Suprapubic skin (tissue), 4 donors: ENCODE measurements around the gene SLC39A9. TPM values are rescaled to one million over a fixed set of nuclear protein-coding genes. Genes with fewer than 3 reads are reported as not detected.

Source experiments
- DNase-seq, 2 donors: peaks; one replicate each; pipeline ENCODE4 v3.0.0-alpha.2; 2019; ENCODE audit warnings: low spot score in 2 of 2
- H3K27ac ChIP-seq: fragments of 200-600 bp; sonication (generic); one replicate; pipeline ENCODE4 v1.5.1; 2019
- H3K27me3 ChIP-seq: fragments of 200-600 bp; sonication (generic); one replicate; pipeline ENCODE4 v1.5.1; 2019
- H3K36me3 ChIP-seq: fragments of 200-600 bp; sonication (generic); one replicate; pipeline ENCODE4 v1.5.1; 2019
- H3K4me1 ChIP-seq: fragments of 200-600 bp; sonication (generic); one replicate; pipeline ENCODE4 v1.5.1; 2019
- H3K4me3 ChIP-seq: fragments of 200-600 bp; sonication (generic); one replicate; pipeline ENCODE4 v1.5.1; 2019; ENCODE audit warnings: mild to moderate bottlenecking
- H3K9me3 ChIP-seq: fragments of 200-600 bp; sonication (generic); one replicate; pipeline ENCODE4 v1.5.1; 2019
- EP300 ChIP-seq: sonication (generic); formaldehyde crosslinking; IDR thresholded peaks from one replicate; pipeline ENCODE4 v1.6.1; 2017; ENCODE audit warnings: antibody characterized with exemption
- POLR2A ChIP-seq, 2 donors: fragments of 450-650 bp; IDR thresholded peaks; one replicate each; pipeline ENCODE4 v1.6.1; 2017; ENCODE audit warnings: antibody characterized with exemption in 2 of 2, mild to moderate bottlenecking in 2 of 2, moderate library complexity in 2 of 2
- POLR2AphosphoS5 ChIP-seq, 3 donors: sonication (generic); formaldehyde crosslinking; IDR thresholded peaks; one replicate each; pipeline ENCODE4 v1.6.1; 2017; ENCODE audit warnings: antibody characterized with exemption in 3 of 3
- WGBS: methylation state at CpG from one replicate; pipeline ENCODE4 v1.1.5; 2018; 5-methylcytosine and 5-hydroxymethylcytosine counted together
- total RNA-seq, 4 donors: library from RNA; depleted of rRNA; stranded (reverse); fragments of >200 nt; gene quantifications; one replicate each; pipeline ENCODE4 v1.1.0, GENCODE V29; 2016
- TF ChIP-seq, protein P1 (sequence below), 2 donors: fragments of 200-600 bp in 1 of 2; fragments of 450-650 bp in 1 of 2; sonication (generic) in 1 of 2; IDR thresholded peaks; one replicate each; pipeline ENCODE4 v1.5.1; 2016 to 2019; ENCODE audit warnings: antibody characterized with exemption in 2 of 2, mild to moderate bottlenecking in 1 of 2, moderate library complexity in 1 of 2

SLC39A9 gene
- total RNA-seq, 4 donors from 2014 or later, result 46.5 to 65.6 (median 60.2) TPM

DNA sequence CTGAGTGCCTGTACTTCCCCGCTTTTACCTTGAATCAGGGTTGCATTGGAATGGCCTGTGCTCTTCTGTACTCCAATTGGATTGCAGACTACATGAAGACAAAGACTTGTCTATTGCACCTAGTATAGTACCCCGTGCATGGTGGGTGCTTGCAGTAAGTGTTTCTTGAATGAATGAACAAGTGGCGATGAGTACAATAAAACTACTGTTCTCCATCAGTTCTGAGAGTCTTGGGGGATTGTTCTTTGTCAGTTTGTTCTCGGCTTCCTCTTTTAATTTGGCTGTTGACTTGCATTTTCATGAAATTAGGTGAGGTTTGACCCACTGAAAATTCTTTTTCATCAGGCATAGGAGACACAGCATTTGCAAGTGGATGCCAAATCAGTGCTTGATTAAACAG is 34.5 kb upstream of the SLC39A9 start:
- DNase-seq, result no peak
- no peak overlapping the region for H3K27ac ChIP-seq
- 80% methylated on average over 4 of the region's 4 CpGs for WGBS
- no peaks in the 10 kb centered on the region for H3K27me3 ChIP-seq
- no peak overlapping the region for H3K4me3 ChIP-seq
- TF ChIP-seq POLR2A (IDR thresholded peaks at IDR 0.05), result no peak
- no peaks in the 10 kb centered on the region for H3K36me3 ChIP-seq
- no peaks in the 10 kb centered on the region for H3K9me3 ChIP-seq
- no peaks in the 10 kb centered on the region for H3K4me1 ChIP-seq

DNA sequence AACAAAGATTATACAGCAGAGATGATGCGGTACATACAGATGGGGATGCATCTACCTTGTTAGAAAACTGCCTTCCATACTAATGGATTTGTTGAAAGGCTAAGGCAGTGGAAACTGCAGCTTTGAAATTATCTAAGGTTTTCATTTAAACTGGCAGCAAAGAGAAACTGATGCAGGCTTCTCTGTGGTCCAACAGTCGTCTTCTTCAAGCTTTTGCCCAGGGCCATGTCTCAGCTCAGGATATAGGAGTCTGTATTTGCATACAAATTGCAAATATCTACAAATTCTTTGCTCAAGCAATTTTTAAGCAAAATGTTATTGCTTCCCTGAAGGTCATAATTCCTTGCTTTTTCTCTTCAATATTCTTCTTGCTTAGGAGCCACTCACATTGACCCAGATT is 34.1 kb upstream of the SLC39A9 start:
- H3K4me3 ChIP-seq, result no peak overlapping the region

DNA sequence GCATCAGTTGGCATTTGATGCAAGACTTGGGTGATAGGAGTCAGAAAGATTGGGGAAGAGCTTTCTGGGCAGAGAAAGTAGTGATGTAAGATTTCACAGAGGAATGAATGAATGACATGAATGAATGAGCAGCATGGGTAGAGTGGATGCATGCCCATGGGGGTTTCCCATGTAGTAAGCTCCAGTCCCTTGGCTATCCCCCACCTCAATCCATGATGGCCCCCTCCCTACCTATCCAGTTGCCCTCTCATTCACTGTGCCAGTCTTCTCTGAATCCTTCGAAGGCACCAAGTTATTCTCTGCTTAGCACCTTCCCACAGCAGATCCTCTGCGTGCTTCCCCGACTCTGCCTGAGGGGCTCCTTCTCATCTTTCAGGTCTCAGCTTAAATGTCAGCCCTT is 32.4 kb upstream of the SLC39A9 start:
- Histone ChIP-seq H3K36me3 (no peaks in the 10 kb centered on the region), H3K27me3 (no peaks in the 10 kb centered on the region), H3K27ac (no peak overlapping the region), H3K9me3 (no peaks in the 10 kb centered on the region), H3K4me3 (no peak overlapping the region), H3K4me1 (no peaks in the 10 kb centered on the region)
- TF ChIP-seq POLR2AphosphoS5 (IDR thresholded peaks at IDR 0.05), result no peak
- TF ChIP-seq EP300, result no peak
- no peak for TF ChIP-seq POLR2A (IDR thresholded peaks at IDR 0.05)
- TF ChIP-seq, protein P1, sequence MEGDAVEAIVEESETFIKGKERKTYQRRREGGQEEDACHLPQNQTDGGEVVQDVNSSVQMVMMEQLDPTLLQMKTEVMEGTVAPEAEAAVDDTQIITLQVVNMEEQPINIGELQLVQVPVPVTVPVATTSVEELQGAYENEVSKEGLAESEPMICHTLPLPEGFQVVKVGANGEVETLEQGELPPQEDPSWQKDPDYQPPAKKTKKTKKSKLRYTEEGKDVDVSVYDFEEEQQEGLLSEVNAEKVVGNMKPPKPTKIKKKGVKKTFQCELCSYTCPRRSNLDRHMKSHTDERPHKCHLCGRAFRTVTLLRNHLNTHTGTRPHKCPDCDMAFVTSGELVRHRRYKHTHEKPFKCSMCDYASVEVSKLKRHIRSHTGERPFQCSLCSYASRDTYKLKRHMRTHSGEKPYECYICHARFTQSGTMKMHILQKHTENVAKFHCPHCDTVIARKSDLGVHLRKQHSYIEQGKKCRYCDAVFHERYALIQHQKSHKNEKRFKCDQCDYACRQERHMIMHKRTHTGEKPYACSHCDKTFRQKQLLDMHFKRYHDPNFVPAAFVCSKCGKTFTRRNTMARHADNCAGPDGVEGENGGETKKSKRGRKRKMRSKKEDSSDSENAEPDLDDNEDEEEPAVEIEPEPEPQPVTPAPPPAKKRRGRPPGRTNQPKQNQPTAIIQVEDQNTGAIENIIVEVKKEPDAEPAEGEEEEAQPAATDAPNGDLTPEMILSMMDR (IDR thresholded peaks at IDR 0.05), result no peak
- no peak for DNase-seq
- WGBS, result 45% methylated on average over 3 of the region's 3 CpGs

More for the DNA sequence above, 34.1 kb upstream of the SLC39A9 start:
- Histone ChIP-seq H3K4me1 (no peaks in the 10 kb centered on the region), H3K27ac (no peak overlapping the region), H3K9me3 (no peaks in the 10 kb centered on the region), H3K36me3 (no peaks in the 10 kb centered on the region), H3K27me3 (no peaks in the 10 kb centered on the region)
- 84% methylated on average over 2 of the region's 2 CpGs for WGBS
- no peak for DNase-seq
- TF ChIP-seq EP300 (no peak), POLR2A (IDR thresholded peaks at IDR 0.05) (no peak), POLR2AphosphoS5 (IDR thresholded peaks at IDR 0.05) (no peak)
- TF ChIP-seq, protein P1 (IDR thresholded peaks at IDR 0.05), result no peak

DNA sequence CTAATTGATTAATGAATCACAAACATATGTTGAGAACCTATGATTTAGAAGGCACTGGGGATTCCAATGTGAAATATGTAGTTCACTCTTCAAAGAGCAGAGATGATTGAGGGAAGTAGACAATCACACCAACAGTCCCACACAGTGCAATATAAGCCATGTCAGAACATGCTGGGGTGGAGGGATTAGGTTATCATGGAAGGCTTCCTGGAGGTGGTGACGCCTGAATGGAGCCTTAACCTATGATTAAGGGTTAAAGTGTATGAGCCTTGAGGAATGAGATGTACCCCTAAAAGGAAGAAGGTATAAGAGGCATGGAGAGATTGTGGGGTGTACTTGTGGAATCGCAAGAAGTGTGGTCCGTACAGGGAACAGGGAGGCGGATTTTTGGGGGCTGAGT is 31.7 kb upstream of the SLC39A9 start:
- WGBS, result 91% methylated on average over 4 of the region's 4 CpGs
- Histone ChIP-seq H3K27ac (no peak overlapping the region), H3K36me3 (no peaks in the 10 kb centered on the region), H3K4me1 (no peaks in the 10 kb centered on the region), H3K9me3 (no peaks in the 10 kb centered on the region), H3K4me3 (no peak overlapping the region), H3K27me3 (no peaks in the 10 kb centered on the region)
- TF ChIP-seq EP300 (no peak), POLR2AphosphoS5 (IDR thresholded peaks at IDR 0.05) (no peak), POLR2A (IDR thresholded peaks at IDR 0.05) (no peak)
- TF ChIP-seq, protein P1 (IDR thresholded peaks at IDR 0.05), result no peak
- DNase-seq, result no peak

DNA sequence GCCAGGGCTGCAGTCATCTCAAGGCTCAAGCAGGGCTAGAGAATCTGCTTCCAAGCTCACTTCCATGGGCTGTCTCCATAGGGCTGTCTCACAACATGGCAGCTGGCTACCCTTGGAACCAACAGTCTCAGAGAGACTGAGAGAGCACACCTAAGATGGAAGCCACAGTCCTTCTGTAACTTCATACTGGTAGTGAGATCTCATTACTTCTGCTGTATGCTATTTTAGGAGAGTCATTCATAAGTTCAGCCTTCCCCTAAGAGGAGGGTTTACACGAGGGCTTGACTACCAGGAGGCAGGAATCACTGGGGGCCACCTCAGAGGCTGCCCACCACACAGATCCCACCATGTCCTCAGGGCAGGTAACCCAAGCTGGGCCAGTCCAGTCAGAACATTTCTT is 30.1 kb upstream of the SLC39A9 start:
- Histone ChIP-seq H3K27ac (no peak overlapping the region), H3K27me3 (no peaks in the 10 kb centered on the region), H3K4me1 (no peaks in the 10 kb centered on the region), H3K4me3 (no peak overlapping the region), H3K36me3 (no peaks in the 10 kb centered on the region), H3K9me3 (no peaks in the 10 kb centered on the region)
- TF ChIP-seq EP300, result no peak
- TF ChIP-seq, protein P1 (IDR thresholded peaks at IDR 0.05), result no peak
- no peak for TF ChIP-seq POLR2A (IDR thresholded peaks at IDR 0.05)
- no peak for TF ChIP-seq POLR2AphosphoS5 (IDR thresholded peaks at IDR 0.05)
- DNase-seq, result no peak
- 100% methylated on average over 1 of the region's 1 CpG for WGBS

DNA sequence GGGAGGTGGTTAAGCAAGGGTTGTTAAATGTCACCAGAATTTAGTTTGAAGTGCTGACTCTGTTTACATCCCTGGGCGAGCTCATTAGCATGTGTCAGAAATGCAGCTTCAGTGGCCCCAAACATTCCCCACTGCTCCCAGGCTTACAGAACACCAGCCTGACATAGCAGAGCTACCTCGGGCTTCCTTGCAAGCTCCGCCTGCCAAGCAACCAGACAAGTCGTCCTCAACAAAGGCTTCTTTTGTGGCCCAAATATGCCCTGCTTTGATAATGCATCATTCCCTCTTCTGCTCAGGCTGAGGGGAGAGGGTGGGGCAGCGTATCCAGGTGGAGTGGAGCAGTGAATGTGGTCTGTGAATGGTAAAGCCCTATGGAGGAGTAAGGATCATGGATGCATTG is 28.4 kb upstream of the SLC39A9 start:
- Histone ChIP-seq H3K36me3 (peaks cover 10% of the 10 kb centered on the region), H3K27ac (no peak overlapping the region), H3K27me3 (no peaks in the 10 kb centered on the region), H3K4me3 (no peak overlapping the region), H3K9me3 (no peaks in the 10 kb centered on the region), H3K4me1 (no peaks in the 10 kb centered on the region)
- WGBS, result 56% methylated on average over 5 of the region's 5 CpGs
- DNase-seq, result no peak
- TF ChIP-seq POLR2A (IDR thresholded peaks at IDR 0.05), result no peak
- TF ChIP-seq POLR2AphosphoS5 (IDR thresholded peaks at IDR 0.05), result no peak
- TF ChIP-seq EP300, result no peak
- TF ChIP-seq, protein P1 (IDR thresholded peaks at IDR 0.05), result no peak
